Measurements from ENCODE around the gene OGFRL1. TPM values are rescaled to one million over a fixed set of nuclear protein-coding genes. Genes with fewer than 3 reads are reported as not detected.

The OGFRL1 gene
- total and polyA plus RNA-seq, 9 of the 15 experiments (the other 6 are each of a cell fraction or from before 2014, with no cell fraction given) = 0.01 to 0.07 (median 0.03) TPM

DNA sequence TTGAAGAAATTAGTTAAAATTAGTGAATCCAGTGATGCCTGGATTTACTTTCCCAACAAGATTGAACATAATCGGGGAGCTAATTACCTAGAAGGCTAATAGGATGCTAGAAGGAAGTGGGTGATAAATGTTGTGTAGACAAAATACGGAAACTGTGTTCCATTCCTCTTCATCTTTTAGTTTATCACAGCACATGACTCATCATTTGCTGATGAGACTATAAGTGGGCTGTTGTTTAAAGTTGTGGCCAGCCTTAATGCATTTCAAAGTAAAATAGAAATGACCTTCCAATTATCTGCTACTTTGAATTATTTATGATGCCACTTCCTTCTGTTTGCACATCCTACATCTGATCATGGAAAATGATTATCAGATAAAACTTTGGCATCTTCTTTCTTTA lies 43.4 kb downstream of the OGFRL1 start (continued):
- no peak for TF ChIP-seq ZNF318 (IDR thresholded peaks at IDR 0.05; ENCODE audit: borderline replicate concordance in 1 of 2, low read depth in 1 of 2)
- no peak for TF ChIP-seq POLR3A (IDR thresholded peaks at IDR 0.05; ENCODE audit: borderline replicate concordance, extremely low read depth, insufficient read depth, insufficient read length)
- no peak for TF ChIP-seq CBFB (CRISPR knock-in tag; IDR thresholded peaks at IDR 0.05)
- no peak for TF ChIP-seq ZNF551 (CRISPR knock-in tag; IDR thresholded peaks at IDR 0.05)
- no peak for TF ChIP-seq NFE2 (IDR thresholded peaks at IDR 0.05; ENCODE audit: low read depth)
- TF ChIP-seq BCLAF1 (IDR thresholded peaks at IDR 0.05; ENCODE audit: borderline replicate concordance in 1 of 2, control insufficient read depth in 1 of 2, low read depth in 2 of 2, low read length in 1 of 2) = no peak
